22Rv1 (cell line): ENCODE measurements around the gene UPP2.

Experiments
- CTCF ChIP-seq: fragments of 450-650 bp; IDR thresholded peaks from 2 replicates; pipeline ENCODE4 v1.5.1; 2017; ENCODE audit warnings: mild to moderate bottlenecking
- ZFX ChIP-seq: fragments of 450-650 bp; IDR thresholded peaks from 2 replicates; pipeline ENCODE4 v1.6.1; 2017; ENCODE audit warnings: antibody characterized with exemption, borderline replicate concordance

DNA sequence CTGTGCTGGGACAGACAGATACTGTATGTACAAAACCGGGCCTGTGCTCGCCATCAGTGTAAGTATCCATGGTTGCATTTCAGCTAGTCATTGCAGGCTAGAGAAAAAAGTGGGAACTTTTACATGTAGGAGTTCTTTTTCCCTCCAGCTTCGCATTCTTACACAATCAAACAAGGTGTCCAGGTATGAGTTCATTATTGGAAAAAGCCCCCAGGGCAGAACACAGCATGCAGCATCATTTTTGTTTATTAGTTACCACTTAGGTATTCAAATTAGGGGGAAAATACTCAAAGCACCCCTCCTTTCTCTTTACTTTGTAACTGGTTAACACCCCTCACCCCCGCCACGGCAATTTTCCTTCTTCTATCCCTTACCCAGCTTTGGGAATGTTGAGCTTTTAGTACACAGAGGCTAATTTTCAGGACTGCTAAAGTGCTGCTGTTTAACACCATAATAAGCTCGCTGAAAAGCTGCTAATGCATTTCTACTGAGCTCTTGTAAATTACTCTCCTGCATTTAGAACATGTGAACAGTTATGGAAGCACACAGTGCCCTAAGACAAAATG, 13.6 kb downstream of the UPP2 start:
- no peak for TF ChIP-seq CTCF
- TF ChIP-seq ZFX: no peak
